Mucosa of rectum (tissue), 2 donors: ENCODE data around the gene MATCAP1.

ENCODE experiments used
- H3K27ac ChIP-seq, 2 donors: one replicate each; pipeline ENCODE4 v1.7.0; 2013; ENCODE audit warnings: inconsistent platforms in 2 of 2, low read depth in 2 of 2, low read length in 2 of 2
- H3K27me3 ChIP-seq, 2 donors: one replicate each; pipeline ENCODE4 v1.7.0; 2013; ENCODE audit warnings: low read length in 2 of 2; ENCODE audit not compliant: control insufficient read depth in 2 of 2, insufficient read depth in 2 of 2
- H3K36me3 ChIP-seq, 2 donors: one replicate each; pipeline ENCODE4 v1.7.0; 2013; ENCODE audit warnings: low read length in 2 of 2; ENCODE audit not compliant: control insufficient read depth in 2 of 2, insufficient read depth in 2 of 2
- H3K4me1 ChIP-seq, 2 donors: one replicate each; pipeline ENCODE4 v1.7.0; 2013; ENCODE audit warnings: low read length in 2 of 2, mild to moderate bottlenecking in 1 of 2; ENCODE audit not compliant: control insufficient read depth in 2 of 2, insufficient read depth in 2 of 2
- H3K4me3 ChIP-seq, 2 donors: one replicate each; pipeline ENCODE4 v1.7.0; 2013; ENCODE audit warnings: low read length in 2 of 2
- H3K9ac ChIP-seq, 2 donors: one replicate each; pipeline ENCODE4 v1.7.0; 2013; ENCODE audit warnings: low read length in 2 of 2, low read depth in 1 of 2, mild to moderate bottlenecking in 1 of 2
- H3K9me3 ChIP-seq, 2 donors: one replicate each; pipeline ENCODE4 v1.7.0; 2013; ENCODE audit warnings: low read length in 2 of 2; ENCODE audit not compliant: control insufficient read depth in 2 of 2
- donor health status: healthy.
- donor health status: Normal muscosa, but diverticular disease.

MATCAP1 gene

DNA sequence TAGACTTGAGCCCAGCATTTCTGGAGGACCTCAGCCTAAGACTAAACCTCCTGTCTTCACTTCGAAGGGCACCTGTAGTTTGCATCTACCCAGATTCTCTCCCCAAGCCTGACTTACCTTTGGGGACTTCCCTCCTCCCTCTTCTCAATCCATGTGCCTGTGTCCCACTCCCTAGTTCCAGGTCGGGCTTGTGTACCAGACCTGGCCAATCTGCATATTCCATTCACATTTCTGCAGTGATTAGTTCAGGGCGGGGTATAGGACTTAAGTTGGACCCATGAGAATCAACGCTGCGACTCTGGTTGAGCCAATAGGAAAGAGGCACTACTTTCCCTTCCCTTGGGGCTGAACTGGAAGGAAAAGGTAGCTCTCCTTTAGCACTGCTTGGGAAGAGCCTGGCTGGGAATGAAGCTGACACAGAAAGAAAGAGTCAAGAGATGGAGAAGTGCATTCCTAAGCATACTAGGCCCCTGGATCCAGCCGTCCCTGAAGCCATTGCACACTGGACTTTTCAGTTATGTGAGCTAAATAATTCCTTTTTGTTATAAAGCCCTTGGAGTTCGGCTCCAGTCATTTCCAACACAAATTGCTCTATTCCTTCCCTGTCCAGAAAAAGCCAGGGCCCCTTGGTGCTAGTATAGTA, 26.5 kb downstream of the MATCAP1 start:
- H3K4me1 ChIP-seq, result peaks cover 30 to 38% of the 10 kb centered on the region in 2 donors
- no peak overlapping the region for H3K27ac ChIP-seq
- no peak overlapping the region for H3K9ac ChIP-seq
- H3K4me3 ChIP-seq, result no peak overlapping the region
- H3K36me3 ChIP-seq, result no peaks in the 10 kb centered on the region
- H3K9me3 ChIP-seq, result no peaks in the 10 kb centered on the region
- H3K27me3 ChIP-seq, result no peaks in the 10 kb centered on the region

DNA sequence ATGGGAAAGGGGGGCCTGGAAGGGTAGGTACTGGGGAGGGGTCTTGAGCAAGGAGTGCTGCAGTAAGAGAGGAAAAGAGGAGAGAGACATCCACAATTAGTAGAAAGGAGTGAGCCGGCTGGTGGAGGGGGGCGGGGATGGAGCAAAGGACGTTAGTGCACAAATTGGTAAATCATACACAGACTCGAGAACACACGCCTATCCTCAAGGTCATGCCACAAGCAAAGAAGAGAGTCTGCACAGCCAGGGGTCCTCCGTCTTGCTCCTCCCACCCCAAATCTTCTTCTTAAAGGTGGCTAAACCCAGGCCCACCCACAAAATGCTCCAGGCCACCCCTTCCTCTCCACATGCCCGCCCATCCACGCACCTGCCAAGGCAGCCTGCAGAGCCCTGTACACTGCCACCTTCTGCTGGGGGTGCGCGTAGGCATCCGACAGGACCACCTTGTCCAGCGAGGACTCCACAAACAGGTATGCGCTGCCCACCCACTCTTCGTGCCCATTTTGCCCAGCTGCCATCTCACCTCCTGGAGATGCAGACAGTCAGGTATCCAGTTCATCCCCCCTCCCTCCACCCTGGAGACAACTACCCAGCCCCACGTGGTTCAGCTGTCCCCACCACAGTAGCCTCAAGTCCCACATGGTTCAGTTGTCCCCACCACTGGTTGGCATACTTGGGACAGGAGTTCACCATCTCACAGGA, 27.5 kb downstream of the MATCAP1 start:
- H3K9me3 ChIP-seq, result no peaks in the 10 kb centered on the region
- H3K4me3 ChIP-seq, result peak overlapping the region in 1 of 2 donors; percentile 45
- peaks cover 30 to 35% of the 10 kb centered on the region in 2 donors for H3K4me1 ChIP-seq
- no peaks in the 10 kb centered on the region for H3K36me3 ChIP-seq
- no peak overlapping the region for H3K9ac ChIP-seq
- no peaks in the 10 kb centered on the region for H3K27me3 ChIP-seq
- no peak overlapping the region for H3K27ac ChIP-seq

DNA sequence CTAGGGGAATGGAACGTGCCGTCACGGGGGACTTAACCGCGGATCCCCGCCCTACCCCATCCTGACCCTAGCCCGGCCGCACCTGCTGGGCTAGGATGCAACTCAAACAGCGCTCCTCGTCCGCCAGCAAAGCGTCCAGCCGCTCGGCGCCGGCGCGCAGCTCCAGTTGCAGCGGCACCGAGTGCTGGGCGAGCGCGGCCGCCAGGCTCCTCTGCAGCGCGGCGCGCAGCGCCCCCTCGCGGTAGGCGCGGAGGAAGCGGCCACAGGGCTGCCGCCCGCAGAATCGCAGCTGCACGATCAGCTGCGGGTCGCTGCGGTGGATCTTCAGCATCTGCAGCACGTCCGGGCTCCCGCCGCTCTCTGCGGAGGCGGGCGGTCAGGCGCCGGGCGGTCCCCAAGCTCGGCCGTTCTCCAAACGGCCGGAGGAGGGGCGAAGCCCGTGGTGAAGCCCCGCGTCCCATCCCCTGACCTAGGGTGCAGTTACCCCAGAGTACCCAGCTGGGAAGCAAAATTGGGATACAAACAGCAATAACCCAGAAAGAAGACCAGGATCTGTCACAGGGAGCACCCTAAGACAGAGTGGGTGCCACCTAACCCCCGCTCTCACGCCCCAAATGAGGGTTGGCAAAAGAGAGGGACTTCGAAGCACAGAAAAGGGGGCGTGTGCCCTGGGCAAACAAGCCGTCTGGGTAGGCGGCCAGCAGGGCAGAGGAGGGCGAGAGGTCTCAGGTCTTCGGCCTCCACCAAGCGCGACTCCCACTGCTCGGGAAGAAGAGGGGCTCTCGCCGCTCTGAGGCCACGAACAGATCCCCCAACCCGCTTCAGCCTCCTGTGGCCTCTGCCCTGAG, 28.2 kb downstream of the MATCAP1 start:
- H3K36me3 ChIP-seq, result no peaks in the 10 kb centered on the region
- H3K27me3 ChIP-seq, result no peaks in the 10 kb centered on the region
- H3K27ac ChIP-seq, result no peak overlapping the region
- H3K9ac ChIP-seq, result peak overlapping the region in 1 of 2 donors; percentile 45
- no peaks in the 10 kb centered on the region for H3K9me3 ChIP-seq
- H3K4me3 ChIP-seq, result peak overlapping the region; percentile 20 to 45
- peaks cover 30 to 33% of the 10 kb centered on the region in 2 donors for H3K4me1 ChIP-seq

DNA sequence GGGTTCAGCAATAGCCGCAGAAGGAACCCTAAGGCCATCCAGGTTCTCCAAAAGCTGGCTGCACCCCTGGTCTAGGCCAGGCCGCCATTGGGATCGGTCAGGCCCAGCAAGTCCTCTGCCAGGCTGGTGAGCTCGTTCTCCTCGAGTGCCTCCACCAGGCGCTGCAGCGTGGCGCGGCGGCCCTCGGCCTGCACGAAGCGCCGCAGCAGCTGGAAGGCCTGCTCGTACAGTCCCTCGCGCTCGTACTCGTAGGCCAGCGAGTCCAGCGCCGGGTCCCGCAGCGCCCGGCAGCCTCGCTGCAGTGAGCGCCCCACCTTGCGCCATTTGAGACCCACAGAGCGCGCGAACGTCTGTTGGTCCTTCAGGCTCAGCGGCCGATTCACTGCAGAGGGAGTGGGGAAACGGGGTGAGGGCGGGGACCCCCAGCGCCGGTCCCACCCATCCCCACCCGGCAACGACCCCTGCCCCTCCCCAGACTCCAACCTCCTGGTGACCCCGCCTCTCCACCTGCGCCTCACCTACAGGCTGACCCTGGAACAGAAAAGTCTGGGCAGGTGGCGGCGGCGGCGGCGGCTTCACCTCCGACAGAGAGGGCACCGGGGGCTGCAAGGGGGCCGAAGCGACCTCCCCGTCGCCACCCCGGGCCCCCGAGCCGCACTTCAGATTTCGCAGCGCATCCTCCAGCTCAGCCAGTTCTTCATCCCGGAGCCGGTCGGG, 29.0 kb downstream of the MATCAP1 start:
- Histone ChIP-seq H3K9me3 (no peaks in the 10 kb centered on the region), H3K36me3 (no peaks in the 10 kb centered on the region), H3K9ac (no peak overlapping the region), H3K27ac (no peak overlapping the region), H3K27me3 (no peaks in the 10 kb centered on the region), H3K4me1 (peaks cover 31 to 37% of the 10 kb centered on the region in 2 donors), H3K4me3 (peak overlapping the region; percentile 20 to 33)

- peaks cover 12 to 18% of the 10 kb centered on the region in 2 donors for H3K36me3 ChIP-seq
- H3K4me1 ChIP-seq, result peaks cover 16 to 24% of the 10 kb centered on the region in 2 donors
- no peaks in the 10 kb centered on the region for H3K9me3 ChIP-seq
- peak overlapping the region in 1 of 2 donors; percentile 64 for H3K4me3 ChIP-seq
- no peak overlapping the region for H3K9ac ChIP-seq
- peak overlapping the region; percentile 62 to 75 for H3K27ac ChIP-seq
- no peaks in the 10 kb centered on the region for H3K27me3 ChIP-seq
Measured at GRCh38 chr16:67151431-67152097, 32.2 kb downstream of the MATCAP1 start.

GRCh38 chr16:67150833-67151396, 32.8 kb downstream of the MATCAP1 start, which contains the start of gene B3GNT9:
TSS of gene B3GNT9 (minus strand) at chr16:67150998. CDS start at chr16:67150485, 513 bp downstream.
- H3K36me3 ChIP-seq, result peaks cover 17 to 22% of the 10 kb centered on the region in 2 donors
- peaks cover 9 to 19% of the 10 kb centered on the region in 2 donors for H3K4me1 ChIP-seq
- H3K27me3 ChIP-seq, result no peaks in the 10 kb centered on the region
- no peaks in the 10 kb centered on the region for H3K9me3 ChIP-seq
- peak within 1 kb of the TSS; percentile 59 to 64 for H3K4me3 ChIP-seq
- H3K9ac ChIP-seq, result peak within 1 kb of the TSS; percentile 14 to 63
- peak within 1 kb of the TSS; percentile 62 to 75 for H3K27ac ChIP-seq

DNA sequence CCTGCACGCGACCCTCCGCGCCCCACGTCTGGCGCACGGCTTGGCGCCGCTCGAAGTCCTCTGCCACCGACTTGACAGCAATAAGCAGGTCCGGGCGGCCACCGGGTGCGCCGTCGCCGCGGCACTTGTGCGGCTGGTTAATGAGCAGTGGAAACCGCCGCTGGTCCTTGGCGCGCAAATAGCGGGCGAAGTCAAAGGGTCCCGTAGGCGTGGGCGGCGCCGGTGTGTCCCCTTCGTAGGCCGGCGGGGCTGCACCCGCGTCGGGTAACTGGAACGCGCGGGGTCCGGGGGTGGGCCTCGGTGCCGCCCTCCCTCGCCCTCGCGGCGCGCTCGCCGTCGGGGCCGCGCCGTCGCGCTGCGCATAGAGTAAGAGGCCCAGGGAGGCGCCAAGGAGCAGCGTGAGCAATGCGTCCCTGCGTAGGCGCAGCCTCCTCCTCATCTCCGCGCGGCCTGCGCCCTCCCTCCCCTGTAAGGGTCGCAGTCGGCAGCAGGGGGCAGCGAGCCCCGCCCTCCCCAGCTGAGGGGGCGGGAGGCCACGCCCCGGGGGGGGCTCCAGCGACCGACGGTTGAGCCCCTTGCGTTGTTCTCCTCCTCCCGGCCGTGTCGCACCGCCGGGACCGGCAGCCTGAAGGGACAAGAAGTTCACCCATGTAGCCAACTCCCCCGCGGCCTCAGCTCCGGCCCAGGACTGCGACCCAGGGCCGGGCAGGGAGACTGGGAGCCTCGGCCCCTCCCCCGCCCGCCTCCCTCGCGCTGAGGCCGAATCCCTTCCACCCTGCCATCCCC, 33.5 kb downstream of the MATCAP1 start:
- Histone ChIP-seq H3K36me3 (peaks cover 23 to 29% of the 10 kb centered on the region in 2 donors), H3K27ac (peak overlapping the region; percentile 62 to 75), H3K9ac (peak overlapping the region; percentile 14 to 63), H3K4me3 (peak overlapping the region; percentile 59 to 64), H3K4me1 (peaks cover 4 to 12% of the 10 kb centered on the region in 2 donors), H3K27me3 (no peaks in the 10 kb centered on the region), H3K9me3 (no peaks in the 10 kb centered on the region)

DNA sequence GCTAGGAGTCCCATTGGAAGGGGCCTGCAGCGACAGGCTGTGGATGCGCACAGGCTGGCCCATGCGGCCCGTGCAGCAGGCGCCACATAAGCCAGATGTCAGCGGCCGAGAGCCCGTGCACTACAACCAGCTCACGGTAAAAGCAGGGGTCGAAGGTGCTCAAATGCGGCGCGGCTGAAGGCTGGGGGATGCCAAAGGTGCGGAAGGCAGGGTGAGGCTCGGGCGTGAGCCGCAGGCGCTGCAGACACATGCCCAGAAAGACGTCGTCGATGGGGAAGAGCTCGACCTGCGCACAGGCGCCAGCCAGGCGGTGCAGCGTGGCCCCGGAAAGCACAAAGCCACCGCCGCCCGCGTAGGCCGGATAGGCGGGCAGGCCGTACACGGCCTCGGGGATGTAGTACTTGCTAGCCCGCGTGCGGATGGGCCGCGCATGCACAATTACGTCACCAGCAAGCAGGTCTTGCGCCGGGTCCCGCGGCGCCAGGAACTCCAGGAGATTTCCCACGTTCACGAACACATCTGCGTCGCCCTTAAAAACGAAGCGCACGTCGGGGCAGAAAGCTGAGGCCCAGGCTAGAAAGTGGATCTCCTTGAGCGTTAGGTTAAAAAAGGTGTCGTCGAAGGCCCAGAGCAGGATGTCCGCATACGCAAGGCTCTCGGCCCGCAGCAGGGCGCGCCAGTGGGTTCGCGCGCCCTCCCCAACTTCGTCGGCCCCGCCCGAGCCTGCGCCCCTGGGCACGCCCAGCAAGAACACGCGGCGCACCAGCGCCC, 34.3 kb downstream of the MATCAP1 start:
- Histone ChIP-seq H3K4me1 (peaks cover 2 to 10% of the 10 kb centered on the region in 2 donors), H3K27me3 (no peaks in the 10 kb centered on the region), H3K27ac (no peak overlapping the region), H3K9ac (no peak overlapping the region), H3K4me3 (no peak overlapping the region), H3K9me3 (no peaks in the 10 kb centered on the region), H3K36me3 (peaks cover 31 to 36% of the 10 kb centered on the region in 2 donors)
